GM23248 (cell line): Measurements from ENCODE around the gene PCCA. TPM values are rescaled to one million over a fixed set of nuclear protein-coding genes. Genes with fewer than 3 reads are reported as not detected.

ENCODE experiments used
- DNase-seq: peaks from one replicate; pipeline ENCODE4 v3.0.0-alpha.2; 2015
- H2AFZ ChIP-seq: fragments of 200-600 bp; sonication (generic); 2 replicates; pipeline ENCODE4 v1.6.1; 2016; ENCODE audit warnings: antibody characterized with exemption
- H3F3A ChIP-seq: fragments of 200-600 bp; sonication (generic); 2 replicates; pipeline ENCODE4 v1.6.1; 2016; ENCODE audit warnings: mild to moderate bottlenecking, antibody characterized with exemption, mixed run types; ENCODE audit not compliant: insufficient read depth
- H3K27ac ChIP-seq: fragments of 200-600 bp; sonication (generic); 2 replicates; pipeline ENCODE4 v1.5.1; 2016; ENCODE audit warnings: mild to moderate bottlenecking
- H3K27me3 ChIP-seq: fragments of 200-600 bp; sonication (generic); replicated peaks from 2 replicates; pipeline ENCODE4 v1.6.1; 2016; ENCODE audit warnings: mild to moderate bottlenecking; ENCODE audit not compliant: insufficient read depth
- H3K36me3 ChIP-seq: fragments of 200-600 bp; sonication (generic); 2 replicates; pipeline ENCODE4 v1.6.1; 2016; ENCODE audit warnings: low read depth, mild to moderate bottlenecking
- H3K4me1 ChIP-seq: fragments of 200-600 bp; sonication (generic); 2 replicates; pipeline ENCODE4 v1.6.1; 2016; ENCODE audit warnings: mild to moderate bottlenecking; ENCODE audit not compliant: insufficient read depth
- H3K4me2 ChIP-seq: fragments of 200-600 bp; sonication (generic); one replicate; pipeline ENCODE4 v1.6.1; 2016; ENCODE audit warnings: mild to moderate bottlenecking; ENCODE audit not compliant: unreplicated experiment
- H3K4me3 ChIP-seq: fragments of 200-600 bp; sonication (generic); 2 replicates; pipeline ENCODE4 v1.5.1; 2016; ENCODE audit warnings: mild to moderate bottlenecking
- H3K79me2 ChIP-seq: fragments of 200-600 bp; sonication (generic); 2 replicates; pipeline ENCODE4 v1.6.1; 2016; ENCODE audit warnings: mild to moderate bottlenecking; ENCODE audit not compliant: insufficient read depth
- H3K9ac ChIP-seq: fragments of 200-600 bp; sonication (generic); 2 replicates; pipeline ENCODE4 v1.6.1; 2016; ENCODE audit warnings: mild to moderate bottlenecking
- H3K9me2 ChIP-seq: fragments of 200-600 bp; sonication (generic); 2 replicates; pipeline ENCODE4 v1.6.1; 2016; ENCODE audit warnings: mixed run types, mild to moderate bottlenecking, moderate library complexity; ENCODE audit not compliant: insufficient read depth
- H3K9me3 ChIP-seq: fragments of 200-600 bp; sonication (generic); one replicate; pipeline ENCODE4 v1.6.1; 2017; ENCODE audit warnings: low read depth
- H4K20me1 ChIP-seq: fragments of 200-600 bp; sonication (generic); 2 replicates; pipeline ENCODE4 v1.6.0; 2016; ENCODE audit not compliant: insufficient read depth
- EZH2 ChIP-seq: fragments of 200-600 bp; sonication (generic); IDR thresholded peaks from 2 replicates; pipeline ENCODE4 v1.6.1; 2018; ENCODE audit warnings: antibody characterized with exemption, mild to moderate bottlenecking; ENCODE audit not compliant: insufficient read depth, poor library complexity, severe bottlenecking
- EZH2phosphoT487 ChIP-seq: fragments of 200-600 bp; sonication (generic); IDR thresholded peaks from 2 replicates; pipeline ENCODE4 v1.6.1; 2018; ENCODE audit warnings: antibody characterized with exemption, moderate library complexity, mild to moderate bottlenecking, low read depth; ENCODE audit not compliant: insufficient read depth
- WGBS, 2 experiments: methylation state at CpG; one replicate each; pipeline ENCODE4 v1.1.6; 2015 to 2017; ENCODE audit warnings: low lambda C conversion rate in 2 of 2, low coverage in 1 of 2; ENCODE audit errors: missing lambda C conversion rate in 2 of 2; 5-methylcytosine and 5-hydroxymethylcytosine counted together
- in situ Hi-C: fragments of 300-500 bp; cut with MboI; formaldehyde crosslinking; loops from 2 replicates; pipeline ENCODE4 v1.15.0; 2020
- polyA plus RNA-seq: library from polyadenylated mRNA; unstranded; fragments of >200 nt; fragmentation: Nextera tagmentation; extraction: Ambion mirVana; gene quantifications from 2 replicates; pipeline ENCODE4 v1.2.1, GENCODE V29; 2016
- total RNA-seq: library from RNA; depleted of rRNA; stranded (reverse); fragments of >200 nt; shearing (Covaris generic); gene quantifications from 2 replicates; pipeline ENCODE4 v1.2.3, GENCODE V29; 2014

PCCA gene
- total and polyA plus RNA-seq, 2 experiments from 2014 or later = 9.1 to 9.6 TPM

GRCh38 chr13:100493418-100493817, 404.5 kb downstream of the PCCA start:
- Histone ChIP-seq H3K79me2 (no peaks in the 10 kb centered on the region), H3K27me3 (no peaks in the 10 kb centered on the region), H3K9me3 (no peaks in the 10 kb centered on the region), H3K4me1 (0 out of 2 replicates have a peak, but pooled peaks cover 6% of the 10 kb centered on the region), H3K4me3 (no peak overlapping the region), H3K4me2 (no peak overlapping the region), H3K9ac (no peak overlapping the region), H3K36me3 (no peaks in the 10 kb centered on the region), H3F3A (no peaks in the 10 kb centered on the region), H3K9me2 (no peaks in the 10 kb centered on the region), H2AFZ (no peak overlapping the region), H3K27ac (no peak overlapping the region), H4K20me1 (no peaks in the 10 kb centered on the region)
- 95 to 96% methylated on average over 7 of the region's 7 CpGs for WGBS, 2 experiments
- DNase-seq = no peak
- no peak for TF ChIP-seq EZH2
- in situ Hi-C loops = no loop called here

DNA sequence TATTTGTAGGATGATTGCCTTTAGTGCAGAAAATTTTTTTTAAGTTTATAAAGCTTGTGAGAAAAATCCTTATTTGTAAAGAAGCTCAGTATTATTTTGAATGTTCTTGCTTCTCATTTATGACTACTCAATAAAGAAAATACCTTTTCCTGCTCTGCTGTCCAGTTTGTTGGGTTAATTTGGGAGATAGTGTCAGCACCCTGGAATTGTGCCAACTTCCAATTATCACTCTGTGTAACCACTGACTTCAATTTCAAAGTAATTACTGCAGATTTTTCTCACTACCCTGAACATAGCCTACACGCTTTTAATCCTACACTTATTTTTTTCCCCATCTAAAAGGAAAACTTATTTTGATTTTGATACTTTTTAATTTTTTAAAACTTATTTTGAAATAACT, 406.6 kb downstream of the PCCA start:
- 0 out of 2 replicates have a peak, but pooled peaks cover 6% of the 10 kb centered on the region for H3K4me1 ChIP-seq
- no peak for DNase-seq

DNA sequence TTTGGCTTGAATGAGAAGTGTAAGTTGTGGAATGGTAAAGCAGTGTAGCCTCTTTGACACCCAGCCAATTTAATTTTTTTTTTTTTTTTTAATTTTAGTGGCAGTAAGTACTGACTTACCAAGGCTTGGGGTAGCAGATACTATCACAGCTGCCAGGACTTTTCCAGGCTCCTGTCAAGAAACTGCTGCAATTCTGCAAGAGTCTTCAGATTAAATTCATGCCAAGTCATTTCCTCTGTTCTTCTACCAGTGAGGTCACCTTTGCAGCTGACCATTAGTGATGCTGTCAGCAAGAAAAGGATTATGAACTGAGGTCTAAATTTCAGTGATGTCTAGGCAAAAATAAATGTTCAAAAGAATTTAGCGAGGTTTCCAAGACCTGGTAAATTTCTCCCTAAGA, 408.5 kb downstream of the PCCA start:
- WGBS, 2 experiments = 96 to 97% methylated on average over 1 of the region's 1 CpG
- Histone ChIP-seq H3K9me2 (no peaks in the 10 kb centered on the region), H3K9me3 (no peaks in the 10 kb centered on the region), H3K4me2 (no peak overlapping the region), H3F3A (no peaks in the 10 kb centered on the region), H3K27me3 (no peaks in the 10 kb centered on the region), H3K4me1 (0 out of 2 replicates have a peak, but pooled peaks cover 6% of the 10 kb centered on the region), H3K9ac (no peak overlapping the region), H3K36me3 (no peaks in the 10 kb centered on the region), H3K4me3 (no peak overlapping the region), H3K79me2 (no peaks in the 10 kb centered on the region), H4K20me1 (no peaks in the 10 kb centered on the region), H3K27ac (no peak overlapping the region), H2AFZ (no peak overlapping the region)
- TF ChIP-seq EZH2phosphoT487 = no peak
- TF ChIP-seq EZH2 = no peak
- in situ Hi-C loops = no loop called here
- peak; percentile 44 for DNase-seq

More for the DNA sequence above, 406.6 kb downstream of the PCCA start:
- no peak overlapping the region for H3K4me3 ChIP-seq
- H4K20me1 ChIP-seq = no peaks in the 10 kb centered on the region
- H3K36me3 ChIP-seq = no peaks in the 10 kb centered on the region
- H3K9ac ChIP-seq = no peak overlapping the region
- TF ChIP-seq EZH2phosphoT487 (no peak), EZH2 (no peak)
- no peaks in the 10 kb centered on the region for H3K79me2 ChIP-seq
- 92 to 100% methylated on average over 1 of the region's 1 CpG for WGBS, 2 experiments
- no peak overlapping the region for H2AFZ ChIP-seq
- no peak overlapping the region for H3K4me2 ChIP-seq
- H3K27me3 ChIP-seq = no peaks in the 10 kb centered on the region
- H3K9me3 ChIP-seq = no peaks in the 10 kb centered on the region
- H3F3A ChIP-seq = no peaks in the 10 kb centered on the region
- H3K9me2 ChIP-seq = no peaks in the 10 kb centered on the region
- in situ Hi-C loops = no loop called here
- no peak overlapping the region for H3K27ac ChIP-seq

GRCh38 chr13:100502446-100502845, 413.6 kb downstream of the PCCA start:
- Histone ChIP-seq H3F3A (no peaks in the 10 kb centered on the region), H3K4me2 (no peak overlapping the region), H3K9ac (no peak overlapping the region), H3K9me3 (no peaks in the 10 kb centered on the region), H3K79me2 (no peaks in the 10 kb centered on the region), H3K4me3 (no peak overlapping the region), H3K4me1 (0 out of 2 replicates have a peak, but pooled peaks cover 1% of the 10 kb centered on the region), H2AFZ (no peak overlapping the region), H4K20me1 (no peaks in the 10 kb centered on the region), H3K9me2 (no peaks in the 10 kb centered on the region), H3K27ac (no peak overlapping the region), H3K27me3 (no peaks in the 10 kb centered on the region), H3K36me3 (no peaks in the 10 kb centered on the region)
- no peak for DNase-seq
- TF ChIP-seq EZH2phosphoT487 = no peak
- 54 to 55% methylated on average over 2 of the region's 2 CpGs for WGBS, 2 experiments
- in situ Hi-C loops = loop anchor here (25.0 kb wide), 1 partner anchor 265 kb away; no protein-coding TSS in a partner anchor

- Histone ChIP-seq H3K79me2 (no peaks in the 10 kb centered on the region), H3K4me1 (no peaks in the 10 kb centered on the region), H3K4me2 (no peak overlapping the region), H3F3A (no peaks in the 10 kb centered on the region), H3K36me3 (no peaks in the 10 kb centered on the region), H3K27me3 (no peaks in the 10 kb centered on the region), H2AFZ (no peak overlapping the region), H3K9me3 (no peaks in the 10 kb centered on the region), H3K4me3 (no peak overlapping the region), H3K27ac (no peak overlapping the region), H4K20me1 (no peaks in the 10 kb centered on the region), H3K9me2 (no peaks in the 10 kb centered on the region), H3K9ac (no peak overlapping the region)
- 93 to 98% methylated on average over 3 of the region's 3 CpGs for WGBS, 2 experiments
- in situ Hi-C loops = loop anchor here (25.0 kb wide), 1 partner anchor 266 kb away; no protein-coding TSS in a partner anchor
- no peak for TF ChIP-seq EZH2
- TF ChIP-seq EZH2phosphoT487 = no peak
- DNase-seq = no peak
Measured at GRCh38 chr13:100503622-100504021, 414.7 kb downstream of the PCCA start.
